GM12878 (cell line): ENCODE results near the gene CTDNEP1.

Source experiments
- CEBPB ChIP-seq, 2 experiments: fragments of 150-350 bp in 1 of 2; IDR thresholded peaks; 2 replicates each; pipeline ENCODE4 v1.6.1; 2012 to 2014; ENCODE audit warnings: low read depth in 2 of 2, low read length in 2 of 2, borderline replicate concordance in 1 of 2, inconsistent platforms in 1 of 2
- CREB1 ChIP-seq: IDR thresholded peaks from 2 replicates; pipeline ENCODE4 v1.6.1; 2012; ENCODE audit warnings: low read depth, mild to moderate bottlenecking, inconsistent platforms
- CTCF ChIP-seq, 3 experiments: IDR thresholded peaks in 2 of 3; conservative IDR thresholded peaks in 1 of 3; 2 replicates each; pipeline ENCODE4 v1.5.1; 2011; ENCODE audit warnings: low read depth in 3 of 3, low read length in 3 of 3, mild to moderate bottlenecking in 3 of 3, control low read depth in 2 of 3, moderate library complexity in 2 of 3, inconsistent platforms in 1 of 3, mixed read lengths in 1 of 3; ENCODE audit not compliant: control insufficient read depth in 2 of 3, insufficient read depth in 1 of 3; ENCODE audit errors: extremely low read depth in 1 of 3
- ELK1 ChIP-seq: IDR thresholded peaks from 2 replicates; pipeline ENCODE4 v1.6.1; 2012; ENCODE audit warnings: low read depth, low read length, improper control_type of control experiment
- FOS ChIP-seq: IDR thresholded peaks from 3 replicates; pipeline ENCODE4 v1.6.1; 2011; ENCODE audit warnings: borderline replicate concordance; ENCODE audit not compliant: insufficient read length; ENCODE audit errors: extremely low read depth
- MXI1 ChIP-seq: fragments of 150-350 bp; IDR thresholded peaks from 2 replicates; pipeline ENCODE4 v1.6.1; 2011; ENCODE audit warnings: low read depth, mild to moderate bottlenecking, inconsistent platforms, low read length, improper control_type of control experiment
- NR2C2 ChIP-seq: IDR thresholded peaks from 2 replicates; pipeline ENCODE4 v1.6.1; 2011; ENCODE audit warnings: borderline replicate concordance, low read depth; ENCODE audit not compliant: control insufficient read depth, insufficient read length
- REST ChIP-seq: IDR thresholded peaks from 2 replicates; pipeline ENCODE4 v1.6.1; 2012; ENCODE audit warnings: mild to moderate bottlenecking, low read depth, low read length
- SIN3A ChIP-seq: IDR thresholded peaks from 2 replicates; pipeline ENCODE4 v1.6.1; 2012; ENCODE audit warnings: low read depth, low read length, improper control_type of control experiment
- SUZ12 ChIP-seq: fragments of 200-600 bp; sonication (generic); IDR thresholded peaks from one replicate; pipeline ENCODE4 v1.6.1; 2018; ENCODE audit warnings: antibody characterized with exemption, mild to moderate bottlenecking; ENCODE audit not compliant: unreplicated experiment

GRCh38 chr17:7284911-7285310, 33.4 kb upstream of the CTDNEP1 start:
- no peak for TF ChIP-seq NR2C2
- no peak for TF ChIP-seq FOS
- TF ChIP-seq REST = no peak
- TF ChIP-seq SIN3A = no peak
- TF ChIP-seq MXI1 = no peak
- TF ChIP-seq CREB1 = no peak
- no peak for TF ChIP-seq CTCF (IDR thresholded peaks at IDR 0.05 in 2 of 3, conservative IDR thresholded peaks at IDR 0.05 in 1 of 3; ENCODE audit: control insufficient read depth in 2 of 3, extremely low read depth in 1 of 3, insufficient read depth in 1 of 3, low read depth in 3 of 3, low read length in 3 of 3)
- TF ChIP-seq ELK1 = no peak
- no peak for TF ChIP-seq SUZ12
- TF ChIP-seq CEBPB (IDR thresholded peaks at IDR 0.05; ENCODE audit: borderline replicate concordance in 1 of 2, low read depth in 2 of 2, low read length in 2 of 2) = no peak
